NOMO-1 (cell line): ENCODE measurements around the gene C1QTNF6.

Source experiments
- DNase-seq, 2 experiments: peaks; one replicate each; lab custom pipeline; 2025; ENCODE audit not compliant: unreplicated experiment in 2 of 2; lab: John Stamatoyannopoulos, UW

C1QTNF6 gene

DNA sequence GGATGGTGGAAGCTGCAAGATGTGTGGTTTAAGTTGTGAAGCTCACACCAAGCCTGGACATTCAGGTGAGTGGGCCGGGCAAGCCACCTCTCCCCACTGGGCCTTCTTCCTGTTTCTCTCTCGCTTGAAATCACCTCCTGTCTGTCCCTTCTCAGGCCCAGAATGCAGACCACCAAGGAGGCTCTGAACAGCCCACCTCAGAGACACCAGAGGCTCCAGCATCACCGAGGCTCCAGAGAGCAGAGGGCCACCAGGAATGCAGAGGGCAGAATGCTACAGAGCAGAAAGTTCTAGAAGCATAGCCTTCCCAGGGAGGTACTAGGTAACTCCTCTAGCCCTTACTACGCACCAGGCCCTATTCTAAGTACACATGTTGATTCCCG lies 23.6 kb downstream of the C1QTNF6 start:
- DNase-seq: no peak

DNA sequence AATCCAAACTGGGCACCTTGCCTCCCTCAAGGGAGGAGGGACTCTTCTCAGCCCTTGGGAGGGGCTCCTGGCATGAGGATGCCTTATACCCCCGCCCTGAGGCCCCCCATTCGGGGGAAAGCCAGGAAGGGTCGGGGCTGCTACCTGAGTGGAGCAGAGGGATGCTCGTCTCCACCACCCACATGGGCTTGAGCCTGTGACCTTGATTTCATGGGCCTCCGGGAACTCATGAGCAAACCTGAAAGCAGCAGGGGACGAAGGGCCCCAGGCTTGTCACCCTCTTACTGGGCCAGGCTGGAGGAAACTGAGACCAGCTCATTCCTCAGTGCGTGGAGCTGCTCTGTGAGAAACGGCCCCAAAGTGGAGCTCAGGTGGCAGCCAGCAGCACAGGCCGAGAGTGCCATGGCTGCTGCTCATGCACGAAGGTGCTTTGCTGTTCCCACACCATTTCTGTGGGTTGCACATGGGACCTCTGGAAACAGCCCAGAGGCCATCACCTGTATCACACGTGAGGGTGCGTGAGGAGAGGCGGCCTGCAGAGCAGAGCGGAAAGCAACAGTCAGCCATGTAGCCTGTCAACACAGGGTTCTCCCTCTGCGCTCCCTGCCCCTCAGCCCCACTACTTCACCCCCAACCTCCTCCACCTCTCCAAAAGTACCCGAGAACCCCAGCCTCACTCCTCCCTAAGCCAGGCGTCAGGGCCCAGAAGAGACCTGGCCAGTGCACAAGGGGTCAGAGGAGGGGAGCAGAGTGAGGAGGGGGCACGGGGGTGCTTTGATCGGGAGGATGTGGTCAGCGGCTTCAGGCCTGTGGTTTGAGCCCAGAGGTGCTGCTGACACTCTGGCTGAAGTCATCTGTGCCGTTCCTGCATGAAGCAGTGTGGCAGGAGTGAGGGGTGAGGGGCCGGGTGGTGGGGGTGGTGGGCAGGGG lies 24.2 kb downstream of the C1QTNF6 start:
- DNase-seq: no peak

DNA sequence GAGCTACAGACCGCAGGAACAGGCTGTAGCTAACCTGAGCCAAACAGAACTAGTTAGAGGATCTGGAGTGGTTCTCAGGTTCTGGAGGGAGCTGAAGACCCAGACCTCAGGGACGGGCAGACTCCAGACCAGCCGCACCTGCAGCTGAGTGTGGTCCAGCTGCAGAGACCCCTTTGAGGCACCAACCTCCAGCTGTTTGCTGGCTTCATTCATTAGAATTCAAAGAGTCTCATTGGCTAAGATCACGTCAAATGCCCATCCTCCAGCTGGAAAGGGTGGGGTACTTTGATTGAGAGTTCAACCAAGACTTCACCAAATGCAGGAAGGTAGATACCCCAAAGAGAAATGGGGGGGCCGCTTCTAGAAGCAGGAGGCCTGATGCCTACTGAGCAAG lies 25.0 kb downstream of the C1QTNF6 start:
- DNase-seq: no peak

DNA sequence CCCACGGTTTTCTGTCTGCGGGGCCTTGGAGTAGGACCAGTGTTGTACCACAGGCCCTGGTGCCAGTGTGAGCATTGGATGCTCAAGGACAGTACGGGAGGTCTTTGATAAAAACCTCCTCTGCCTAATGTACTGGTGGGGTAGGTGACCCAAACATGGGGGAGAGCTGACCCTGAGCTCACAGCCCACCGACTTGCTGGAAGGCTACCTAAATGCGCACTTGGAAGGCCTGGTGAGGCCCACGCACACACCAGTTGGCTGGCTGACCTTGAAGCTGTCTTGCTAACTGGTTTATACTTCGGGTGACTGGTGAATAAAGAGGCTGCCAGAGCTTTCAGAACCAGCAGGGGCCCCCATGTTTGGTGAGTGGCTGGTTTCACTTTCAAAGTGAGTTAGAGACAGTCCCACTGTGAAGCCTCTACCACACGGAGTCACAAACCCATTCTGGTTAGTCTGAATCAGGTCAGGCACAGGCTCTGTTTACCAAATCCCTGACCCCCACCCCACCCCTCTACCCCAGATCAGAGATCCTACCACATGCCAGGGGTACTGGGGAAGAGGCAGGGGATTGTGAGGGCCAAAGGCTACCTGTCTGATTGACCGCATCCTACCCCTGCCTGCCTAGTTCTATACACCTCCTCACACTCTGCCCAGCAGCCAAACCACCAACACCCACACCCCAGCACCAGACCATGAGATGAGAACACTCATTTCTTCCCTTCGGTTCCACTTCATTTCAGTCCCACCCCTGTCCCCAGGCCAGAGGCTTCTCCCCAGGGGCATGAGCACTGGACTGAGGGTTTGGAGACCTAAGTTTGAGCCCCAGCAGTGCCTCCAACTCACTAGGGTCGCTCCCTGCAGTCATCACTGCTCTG lies 25.6 kb downstream of the C1QTNF6 start:
- no peak for DNase-seq

DNA sequence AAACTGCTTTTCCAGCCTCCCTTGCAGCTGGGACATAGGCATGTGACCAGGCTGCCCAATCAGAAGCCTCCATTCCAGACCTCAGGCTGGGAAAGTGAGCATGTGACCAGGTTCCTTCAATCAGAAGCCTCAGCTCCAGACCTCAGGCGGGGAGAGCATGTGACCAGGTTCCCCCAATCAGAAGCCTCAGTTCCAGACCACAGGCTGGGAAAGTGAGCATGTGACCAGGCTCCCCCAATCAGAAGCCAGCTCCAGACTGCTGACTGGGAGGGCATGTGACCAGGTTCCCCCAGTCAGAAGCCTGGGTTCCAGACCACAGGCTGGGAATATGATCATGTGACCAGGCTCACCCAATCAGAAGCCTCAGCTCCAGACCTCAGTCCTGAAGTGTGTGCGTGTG lies 26.6 kb downstream of the C1QTNF6 start:
- no peak for DNase-seq

DNA sequence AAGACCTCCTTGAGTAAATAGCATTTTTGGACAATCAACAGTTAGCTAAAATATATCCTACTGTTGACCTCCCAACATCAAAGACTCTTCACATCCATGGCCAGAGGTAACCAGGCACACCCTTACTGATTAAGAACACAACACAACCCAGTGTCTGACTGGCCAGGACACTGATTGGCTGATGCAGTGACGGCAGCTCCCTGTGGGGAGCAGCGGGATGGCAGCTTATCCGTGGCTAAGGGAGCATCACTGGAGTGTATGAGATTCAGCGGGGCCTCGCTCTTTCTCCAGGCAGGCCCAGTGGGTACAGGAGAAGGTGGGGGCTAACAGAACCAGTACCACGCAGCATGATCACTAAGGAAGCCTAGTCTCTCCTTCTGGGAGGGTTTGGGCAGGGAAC lies 28.0 kb downstream of the C1QTNF6 start:
- no peak for DNase-seq

DNA sequence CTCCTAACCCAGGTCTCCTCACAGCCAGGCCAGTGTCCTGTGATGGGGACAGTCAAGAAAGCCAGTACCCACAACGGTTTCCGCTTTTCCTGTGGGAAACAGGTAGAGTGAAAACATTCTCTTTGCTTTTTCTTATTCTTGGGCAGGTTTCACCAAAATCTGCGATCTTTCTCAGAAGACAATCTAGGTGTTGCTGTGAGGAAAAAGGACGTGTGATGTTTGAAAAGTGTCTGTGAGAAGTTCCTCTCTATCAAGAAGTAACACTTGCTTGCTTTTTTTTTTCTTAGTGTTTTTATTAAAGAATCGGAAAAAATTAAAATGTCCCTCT lies 29.1 kb downstream of the C1QTNF6 start:
- DNase-seq: no peak

DNA sequence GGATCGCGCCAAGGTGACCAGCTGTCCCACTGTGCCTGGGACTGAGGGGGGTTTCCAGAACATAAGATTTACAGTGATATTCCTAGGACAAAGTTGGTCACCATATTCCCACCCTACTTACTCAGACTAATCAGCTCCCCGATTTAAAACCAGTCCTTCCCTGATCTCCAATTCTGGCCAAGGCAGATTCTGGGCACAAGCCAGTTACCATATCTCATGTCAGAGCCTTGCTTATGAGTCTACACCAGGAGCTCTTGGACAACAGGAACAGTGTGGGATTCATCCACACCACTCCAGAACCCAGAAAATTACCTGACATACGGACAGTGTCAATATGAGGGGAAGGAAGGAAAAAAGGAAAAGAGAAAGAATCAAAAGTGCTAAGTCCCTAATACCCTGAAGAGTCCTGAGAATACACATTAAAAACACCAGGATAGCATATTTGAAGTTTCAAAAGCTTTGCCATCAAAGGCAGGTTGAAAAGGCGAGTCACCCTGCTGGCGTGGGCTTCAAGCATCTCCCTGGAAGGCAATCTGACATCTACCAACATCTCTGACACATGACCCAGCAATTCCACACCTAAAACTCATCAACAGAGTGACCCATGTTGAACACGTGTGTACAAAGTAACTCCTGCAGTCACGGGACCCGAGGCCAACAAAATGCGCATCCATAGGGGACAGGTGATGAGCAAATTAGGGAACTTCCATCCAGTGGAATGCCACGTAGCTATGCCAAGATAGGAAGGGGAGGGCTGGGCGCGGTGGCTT lies 30.3 kb downstream of the C1QTNF6 start:
- DNase-seq: no peak

DNA sequence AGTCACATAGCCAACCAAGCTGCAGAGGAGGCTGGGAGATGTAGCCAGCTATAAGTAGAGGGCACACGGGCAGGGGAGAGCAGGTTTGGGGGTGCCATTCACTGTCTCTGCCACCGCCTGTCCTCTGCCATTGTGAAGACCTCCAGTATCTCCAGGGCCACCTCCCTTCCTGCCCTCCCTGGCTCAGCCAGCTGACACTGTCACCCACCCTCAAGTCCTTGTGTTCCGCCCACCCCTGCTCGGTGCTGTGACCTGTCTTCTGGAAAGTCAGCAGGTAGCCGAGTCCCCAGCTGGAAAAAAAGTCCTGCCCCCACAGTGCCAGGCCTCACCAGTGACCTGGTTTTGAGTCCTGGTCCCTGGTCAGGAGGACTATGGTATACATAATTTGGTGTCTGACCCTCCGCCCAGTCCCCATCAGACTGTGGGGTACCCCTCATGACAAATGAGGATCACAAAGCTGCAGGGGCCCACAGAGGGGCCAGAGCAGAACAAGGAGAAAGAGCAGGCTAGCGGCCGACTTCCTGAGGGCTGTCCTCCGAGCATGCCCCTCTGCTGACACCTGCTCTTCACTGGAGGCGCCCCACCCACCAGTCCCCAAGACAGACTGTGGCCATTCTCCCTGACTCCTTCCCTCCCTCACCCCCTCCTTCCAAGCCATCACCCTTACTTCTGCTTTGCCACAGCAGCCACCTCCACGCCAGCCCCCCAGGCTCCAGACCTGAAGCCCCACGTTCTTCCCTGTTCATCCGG lies 31.2 kb downstream of the C1QTNF6 start:
- no peak for DNase-seq

DNA sequence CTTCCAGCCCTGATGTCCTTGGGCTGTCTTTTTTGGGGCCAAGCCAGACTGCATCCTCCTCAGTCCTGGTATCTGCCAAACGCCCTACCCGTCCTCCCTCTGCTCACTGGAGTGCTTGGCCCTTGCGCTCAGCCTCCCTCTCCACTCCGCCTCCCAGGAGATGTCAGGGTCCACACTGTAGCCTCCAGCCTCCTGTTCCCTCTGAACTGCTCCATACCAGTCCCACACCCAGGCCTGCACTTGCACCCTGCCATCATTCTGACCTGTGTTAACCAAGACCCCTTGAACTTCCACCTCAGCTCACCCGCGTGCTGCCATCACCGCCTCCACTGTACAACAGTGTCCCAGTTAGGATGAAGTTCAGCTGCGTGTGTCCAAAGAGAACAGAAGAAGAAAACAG lies 32.1 kb downstream of the C1QTNF6 start:
- no peak for DNase-seq

DNA sequence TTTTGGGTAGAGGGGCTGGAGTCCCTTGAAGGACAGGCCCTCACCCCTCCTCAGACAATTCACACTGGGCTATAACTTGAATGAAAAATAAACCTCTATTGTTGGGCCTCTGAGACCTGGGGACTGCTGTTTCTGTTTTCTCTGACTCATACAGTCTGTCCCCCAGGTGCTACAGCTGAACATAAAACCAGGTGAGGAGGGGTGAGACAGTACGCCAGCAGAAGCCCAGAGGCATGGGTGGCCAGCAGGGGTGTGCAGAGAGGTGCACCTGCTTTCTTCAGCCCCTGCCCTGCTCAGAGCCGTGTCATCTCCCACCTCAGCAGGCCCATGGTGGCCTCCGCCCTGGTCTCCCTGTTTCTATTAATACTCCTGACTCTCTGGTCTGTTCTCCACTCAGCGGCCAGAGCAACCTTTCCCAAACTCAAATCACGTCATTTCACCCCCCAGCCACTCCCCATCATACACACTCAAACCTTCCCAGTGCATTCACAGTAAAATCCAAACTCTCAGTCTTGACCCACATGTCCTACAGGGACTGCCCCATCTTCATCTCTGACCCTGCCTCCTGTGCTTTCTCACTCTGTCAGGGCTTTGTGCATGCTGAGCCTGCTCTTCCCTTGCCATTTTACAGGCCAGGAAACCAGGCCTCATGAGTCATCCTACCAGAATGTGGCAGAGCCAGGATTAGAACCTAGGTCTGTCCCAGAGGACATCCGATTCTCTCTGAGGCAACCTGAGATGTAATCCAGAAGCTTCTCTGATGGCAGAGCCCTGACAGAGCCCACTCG lies 32.9 kb downstream of the C1QTNF6 start:
- DNase-seq: no peak

DNA sequence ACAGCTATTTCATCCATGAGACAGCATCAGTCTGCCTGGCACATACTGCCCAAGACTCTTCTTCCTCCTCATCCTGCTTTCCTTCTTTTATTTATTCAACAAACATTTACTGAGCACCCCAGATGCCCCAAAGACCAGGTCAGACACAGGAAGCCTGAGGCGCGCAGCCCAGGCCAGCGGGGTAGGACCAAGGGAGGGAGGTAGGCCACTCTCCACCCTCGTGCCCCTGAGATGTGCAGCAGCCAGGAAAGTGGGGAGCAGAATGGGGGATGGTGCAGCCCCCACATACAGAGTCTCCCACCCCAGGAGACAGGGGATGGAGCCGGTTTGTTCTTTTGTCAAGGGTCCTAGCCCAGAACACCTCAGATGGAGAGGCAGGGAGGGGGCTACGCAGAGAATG lies 34.1 kb downstream of the C1QTNF6 start:
- no peak for DNase-seq

DNA sequence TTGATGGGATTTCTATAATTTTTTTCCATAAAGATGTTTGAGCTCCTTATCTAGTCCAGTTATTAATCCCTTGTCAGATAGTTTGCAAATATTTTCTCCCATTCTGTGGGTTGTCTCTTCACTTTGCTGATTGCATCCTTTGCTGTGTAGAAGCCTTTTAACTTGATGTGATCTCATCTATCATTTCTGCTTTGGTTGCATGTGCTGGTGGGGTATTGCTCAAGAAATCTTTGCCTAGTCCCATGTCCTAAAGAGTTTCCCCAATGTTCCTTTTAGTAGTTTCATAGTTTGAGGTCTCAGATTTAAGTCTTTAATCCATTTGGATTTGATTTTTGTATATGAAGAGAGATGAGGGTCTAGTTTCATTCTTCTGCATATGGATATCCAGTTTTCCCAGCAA lies 36.6 kb downstream of the C1QTNF6 start:
- DNase-seq: no peak

DNA sequence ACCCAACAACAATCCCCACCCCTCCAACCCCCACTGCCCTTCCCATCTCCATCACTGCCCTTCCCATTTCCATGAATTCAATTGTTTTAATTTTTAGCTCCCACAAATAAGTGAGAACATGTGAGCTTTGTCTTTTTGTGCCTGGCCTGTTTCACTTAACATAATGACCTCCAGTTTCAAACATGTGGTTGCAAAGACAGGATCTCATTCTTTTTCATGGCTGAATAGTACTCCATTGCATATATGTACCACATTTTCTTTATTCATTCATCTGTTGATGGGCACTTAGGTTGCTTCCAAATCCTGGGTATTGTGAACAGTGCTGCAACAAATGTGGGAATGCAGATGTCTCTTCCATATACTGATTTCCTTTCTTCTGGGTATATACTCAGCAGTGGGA lies 37.3 kb downstream of the C1QTNF6 start:
- no peak for DNase-seq

DNA sequence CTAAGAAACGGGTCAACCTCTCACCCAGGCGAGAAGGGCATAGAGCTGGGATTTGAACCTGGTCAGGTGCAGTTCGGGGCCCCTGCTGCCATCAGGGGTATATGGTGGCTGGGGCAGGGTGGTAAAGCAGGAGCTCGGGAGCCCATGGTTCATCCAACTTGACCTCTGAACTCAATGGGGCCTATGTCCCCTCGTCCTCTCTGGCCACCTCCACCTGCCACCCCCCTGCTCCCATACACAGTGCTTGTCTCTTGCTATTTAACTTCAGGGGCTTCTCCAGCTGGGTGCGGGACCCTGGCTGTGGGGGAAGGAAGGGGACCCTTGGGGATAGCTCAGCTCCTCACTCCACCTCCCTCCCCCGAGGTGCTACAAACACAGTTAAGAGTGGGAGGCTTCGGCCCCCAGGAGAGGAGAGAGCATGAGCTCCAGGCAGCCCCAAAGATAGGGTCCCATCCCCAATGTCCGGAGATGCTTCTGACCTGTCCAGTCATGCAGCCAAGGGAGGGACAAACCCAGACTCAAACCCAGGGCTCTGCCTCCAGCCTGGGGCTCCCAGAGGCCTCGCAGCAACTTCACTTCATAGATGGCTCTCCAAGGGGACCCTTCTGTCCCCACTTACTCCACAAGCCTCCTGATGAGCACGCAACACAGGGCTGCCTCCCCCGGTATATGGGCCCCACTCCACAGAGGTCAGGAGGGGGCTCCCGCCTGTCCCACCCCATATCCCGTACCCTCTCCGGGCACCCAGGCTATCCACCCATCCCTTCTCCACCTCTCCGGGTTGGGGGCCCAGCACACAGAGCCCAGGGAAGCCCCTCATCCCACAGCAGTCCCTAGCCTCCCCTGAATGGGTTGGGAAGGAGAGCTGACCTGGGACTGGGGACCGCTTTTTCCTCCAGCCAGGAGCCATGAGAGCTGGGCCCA lies 39.0 kb downstream of the C1QTNF6 start:
- no peak for DNase-seq

DNA sequence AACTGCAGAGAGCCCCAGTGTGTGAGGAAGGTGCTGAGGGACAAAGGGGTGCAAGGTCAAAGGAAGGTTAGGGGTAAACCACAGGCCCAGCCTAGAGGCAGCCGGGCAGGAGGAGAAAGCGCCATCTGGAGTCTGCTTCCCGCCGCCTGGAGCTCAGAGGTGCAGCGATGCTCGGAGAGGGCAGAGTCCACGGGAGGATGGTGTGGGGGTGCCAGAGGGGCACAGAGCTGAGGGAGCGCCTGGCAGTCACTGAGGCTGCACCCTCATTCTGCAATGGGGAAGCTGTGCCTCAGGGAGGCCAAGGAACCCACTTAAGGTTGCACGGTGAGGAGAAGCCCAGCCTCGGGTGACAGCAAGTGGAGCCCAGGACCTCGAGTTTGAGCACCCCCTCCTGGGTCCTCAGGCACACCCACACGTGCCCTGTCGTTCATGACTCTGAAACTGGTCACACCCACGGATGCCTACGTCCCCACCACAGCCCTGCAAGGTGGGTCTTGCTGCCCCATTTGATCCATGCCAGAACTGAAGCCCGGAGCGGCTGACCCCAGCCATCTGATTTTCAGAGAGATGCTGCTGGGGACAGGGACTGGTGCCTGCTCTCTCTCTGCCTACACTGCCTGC lies 39.9 kb downstream of the C1QTNF6 start:
- no peak for DNase-seq

DNA sequence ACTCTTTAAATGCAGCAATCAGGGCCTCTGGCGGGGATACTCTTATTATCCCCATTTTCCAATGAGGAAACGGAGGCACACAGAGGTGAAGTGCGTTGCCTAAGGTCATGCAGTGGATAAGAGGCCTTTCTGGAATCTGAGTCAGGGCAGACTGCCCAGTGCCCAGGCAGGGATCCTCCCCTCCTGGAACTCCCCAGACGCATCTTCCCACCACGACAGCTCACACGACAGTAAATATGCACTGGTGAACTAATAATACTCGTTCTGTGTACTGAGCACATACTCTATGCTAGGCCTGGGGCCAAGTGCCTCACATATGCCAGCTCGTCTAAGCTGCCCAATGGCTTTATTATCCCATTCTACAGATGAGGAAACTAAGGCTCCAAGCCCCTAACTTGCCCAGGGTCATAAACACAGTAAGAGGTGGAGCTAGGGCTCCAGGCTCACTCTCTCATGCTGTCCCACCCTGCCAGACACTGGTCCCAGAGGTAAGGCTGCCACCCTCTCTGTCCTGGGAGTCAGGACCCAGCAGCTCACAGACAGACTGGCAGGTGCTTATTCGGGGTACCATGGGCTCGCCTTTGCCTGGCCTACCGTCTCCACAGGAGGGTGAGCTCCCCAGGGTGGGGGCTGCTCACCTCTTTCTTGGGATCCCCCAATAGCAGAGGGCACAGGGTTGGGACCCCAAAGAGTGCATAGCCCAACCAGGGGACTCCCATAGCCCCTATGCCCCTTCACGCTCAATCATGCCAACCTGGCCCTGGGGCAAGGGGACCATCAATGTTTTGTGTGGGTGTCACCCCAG lies 40.7 kb downstream of the C1QTNF6 start:
- DNase-seq: no peak
